NCI-H1105 (cell line): ENCODE results near the gene CCDC91.
"Not testable (repeated sequence)": the region's sequence is repeated elsewhere in the genome, so short reads cannot be mapped to it uniquely, and the experiment has no call there.

ENCODE experiments used
- DNase-seq: peaks from one replicate; lab custom pipeline; 2025; lab: John Stamatoyannopoulos, UW

Gene CCDC91

GRCh38 chr12:28292699-28293098 lies 102.4 kb downstream of the CCDC91 start:
- DNase-seq = no peak

DNA sequence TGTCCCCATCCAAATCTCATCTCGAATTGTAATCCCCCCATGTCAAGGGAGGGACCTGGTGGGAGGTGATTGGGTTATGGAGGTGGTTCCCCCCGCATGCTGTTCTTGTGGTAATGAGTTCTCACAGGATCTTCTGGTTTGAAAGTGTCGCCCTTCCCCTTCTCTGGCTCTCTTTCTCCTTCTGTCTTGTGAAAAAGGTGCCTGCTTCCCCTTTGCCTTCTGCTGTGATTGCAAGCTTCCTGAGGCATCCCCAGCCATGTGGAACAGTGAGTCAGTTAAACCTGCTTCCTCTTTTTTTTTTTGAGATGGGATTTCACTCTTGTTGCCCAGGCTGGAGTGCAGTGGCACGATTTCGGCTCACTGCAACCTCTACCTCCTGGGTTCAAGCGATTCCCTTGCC lies 104.0 kb downstream of the CCDC91 start:
- no peak for DNase-seq

- no peak for DNase-seq
Observed at GRCh38 chr12:28296287-28296686, 106.0 kb downstream of the CCDC91 start.

DNA sequence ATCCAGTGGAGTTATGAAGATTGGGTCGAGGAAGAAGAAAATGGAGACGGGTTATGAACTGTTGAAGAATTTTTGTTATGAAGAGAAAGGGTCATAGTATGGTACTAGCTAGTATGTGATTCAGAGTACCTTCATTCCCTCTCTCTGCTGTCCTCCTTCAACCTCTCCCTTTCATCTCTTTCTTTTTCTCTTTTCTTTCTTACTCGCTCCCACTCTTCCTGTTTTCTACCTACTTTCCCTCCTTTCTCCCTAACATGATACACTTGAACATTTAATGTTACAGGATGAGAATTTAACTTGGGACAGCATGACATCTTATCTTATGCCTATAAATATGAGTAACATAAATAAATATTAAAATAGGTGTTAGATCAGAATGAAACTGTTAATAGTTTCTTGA lies 112.9 kb downstream of the CCDC91 start:
- DNase-seq = no peak

DNA sequence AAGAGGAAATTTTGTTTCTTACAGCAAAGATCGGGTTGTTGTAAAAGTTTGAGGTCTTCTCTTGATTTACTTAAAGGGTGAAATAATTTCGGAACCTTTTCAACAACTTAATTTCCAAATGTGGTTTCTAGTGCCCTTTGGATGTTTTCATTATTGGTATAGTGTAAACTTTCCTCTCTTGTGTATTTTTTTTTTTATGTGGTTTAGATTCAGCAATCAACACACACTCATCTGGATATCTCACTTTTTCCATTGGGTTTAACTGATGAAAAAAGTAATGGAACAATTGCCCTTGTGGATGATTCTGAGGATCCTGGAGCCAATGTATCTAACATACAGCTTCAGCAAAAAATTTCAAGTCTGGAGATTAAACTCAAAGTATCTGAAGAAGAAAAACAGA lies 116.3 kb downstream of the CCDC91 start:
- no peak for DNase-seq

GRCh38 chr12:28308891-28309290 lies 118.6 kb downstream of the CCDC91 start:
- DNase-seq = no peak

DNA sequence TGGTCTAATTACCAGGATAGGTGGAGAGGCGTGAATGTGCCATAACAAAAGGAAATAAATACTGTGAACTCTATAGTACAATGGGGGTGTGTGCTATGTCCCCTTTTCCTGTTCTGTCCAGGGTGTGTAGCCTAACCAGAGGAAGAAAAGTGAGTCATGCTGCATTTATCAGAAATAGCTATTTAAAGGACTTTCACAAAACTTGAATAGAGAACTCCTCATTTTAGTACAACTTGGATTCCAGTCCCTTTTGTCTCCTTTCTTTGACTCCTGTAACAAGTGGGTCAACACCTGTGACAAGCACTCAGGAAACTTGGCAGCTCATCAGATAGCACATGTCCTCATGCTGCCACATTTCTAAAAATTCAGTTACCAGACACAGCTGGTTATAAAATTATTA lies 123.4 kb downstream of the CCDC91 start:
- no peak for DNase-seq

- DNase-seq = no peak
Observed at GRCh38 chr12:28316049-28316448, 125.8 kb downstream of the CCDC91 start.

GRCh38 chr12:28318273-28318672 lies 128.0 kb downstream of the CCDC91 start:
- no peak for DNase-seq

- DNase-seq = no peak
Observed at GRCh38 chr12:28320353-28320752, 130.1 kb downstream of the CCDC91 start.

- no peak for DNase-seq
Observed at GRCh38 chr12:28327722-28328121, 137.5 kb downstream of the CCDC91 start.

GRCh38 chr12:28328967-28329366 lies 138.7 kb downstream of the CCDC91 start:
- DNase-seq = no peak

GRCh38 chr12:28329727-28330126 lies 139.5 kb downstream of the CCDC91 start:
- not testable (repeated sequence) for DNase-seq

GRCh38 chr12:28330232-28330631 lies 140.0 kb downstream of the CCDC91 start:
- not testable (repeated sequence) for DNase-seq

DNA sequence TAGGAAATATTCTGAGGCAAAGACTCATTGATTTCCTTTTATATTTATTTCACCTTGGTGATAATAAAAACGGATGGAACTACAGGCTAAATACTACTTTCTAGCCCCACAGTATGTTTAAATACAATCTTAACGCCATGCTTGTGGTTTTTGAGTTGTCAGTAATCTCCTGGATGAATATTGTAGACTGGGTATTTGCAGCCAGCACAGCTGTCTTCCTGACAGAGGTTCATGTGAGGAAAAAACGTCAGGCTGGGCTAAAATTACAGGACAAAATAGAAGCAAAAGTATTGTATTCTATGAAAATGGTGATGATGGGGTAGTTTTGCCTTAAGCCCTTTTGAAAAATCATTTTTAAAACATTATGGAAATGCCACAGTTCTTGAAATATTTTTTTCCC lies 140.9 kb downstream of the CCDC91 start:
- DNase-seq = no peak

GRCh38 chr12:28340261-28341045 lies 150.2 kb downstream of the CCDC91 start:
- DNase-seq = no peak

GRCh38 chr12:28343713-28344112 lies 153.5 kb downstream of the CCDC91 start:
- DNase-seq = no peak

DNA sequence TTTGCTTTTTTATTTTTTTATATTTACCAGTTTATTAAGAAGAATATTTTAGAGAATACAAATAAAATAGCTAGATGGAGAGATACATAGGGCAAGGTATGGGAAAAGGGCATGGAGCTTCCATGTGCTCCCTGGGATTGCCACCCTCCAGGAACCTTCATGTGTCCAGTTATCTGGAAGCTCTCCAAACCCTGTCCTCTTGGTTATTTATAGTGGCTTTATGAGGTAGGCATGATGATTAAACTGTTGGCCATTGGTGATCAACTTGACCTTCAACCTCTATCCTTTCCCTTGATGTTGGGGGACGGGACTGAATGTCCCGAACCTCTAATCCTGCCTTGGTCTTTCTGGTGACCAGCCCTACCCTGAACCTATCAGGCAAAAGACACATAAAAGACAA lies 156.3 kb downstream of the CCDC91 start:
- no peak for DNase-seq

DNA sequence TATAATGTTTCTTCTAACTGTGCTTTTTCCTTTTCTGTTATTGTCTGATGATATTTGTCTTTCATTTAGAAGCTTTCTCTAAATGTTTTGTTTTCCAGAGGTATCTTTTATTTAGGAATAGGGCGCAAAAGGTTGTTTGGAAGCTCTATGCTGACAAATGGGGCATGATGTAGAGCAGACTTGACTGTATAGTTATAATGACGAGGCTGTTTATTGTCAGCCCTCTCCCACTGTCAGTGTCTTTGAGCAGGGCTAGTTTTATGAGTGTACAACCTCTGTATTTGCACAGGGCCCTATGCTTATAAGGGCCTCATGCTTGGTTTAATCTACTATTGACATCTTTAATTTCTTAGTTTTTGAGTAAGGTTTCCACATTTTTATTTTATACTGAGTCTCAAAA lies 158.9 kb downstream of the CCDC91 start:
- DNase-seq = no peak

GRCh38 chr12:28350502-28350901 lies 160.2 kb downstream of the CCDC91 start:
- no peak for DNase-seq

GRCh38 chr12:28351414-28351813 lies 161.2 kb downstream of the CCDC91 start:
- no peak for DNase-seq

GRCh38 chr12:28355161-28355560 lies 164.9 kb downstream of the CCDC91 start:
- DNase-seq = no peak

GRCh38 chr12:28360253-28360652 lies 170.0 kb downstream of the CCDC91 start:
- no peak for DNase-seq

GRCh38 chr12:28367326-28367725 lies 177.1 kb downstream of the CCDC91 start:
- DNase-seq = no peak
